ENCODE results near the gene GCSAML. TPM values are rescaled to one million over a fixed set of nuclear protein-coding genes. Genes with fewer than 3 reads are reported as not detected.
A peak's percentile ranks its signal among the peaks of the same experiment; 100 is the strongest.
"Not testable (repeated sequence)": the region's sequence is repeated elsewhere in the genome, so short reads cannot be mapped to it uniquely, and the experiment has no call there.

Gene GCSAML
- not detected for polyA plus RNA-seq

DNA sequence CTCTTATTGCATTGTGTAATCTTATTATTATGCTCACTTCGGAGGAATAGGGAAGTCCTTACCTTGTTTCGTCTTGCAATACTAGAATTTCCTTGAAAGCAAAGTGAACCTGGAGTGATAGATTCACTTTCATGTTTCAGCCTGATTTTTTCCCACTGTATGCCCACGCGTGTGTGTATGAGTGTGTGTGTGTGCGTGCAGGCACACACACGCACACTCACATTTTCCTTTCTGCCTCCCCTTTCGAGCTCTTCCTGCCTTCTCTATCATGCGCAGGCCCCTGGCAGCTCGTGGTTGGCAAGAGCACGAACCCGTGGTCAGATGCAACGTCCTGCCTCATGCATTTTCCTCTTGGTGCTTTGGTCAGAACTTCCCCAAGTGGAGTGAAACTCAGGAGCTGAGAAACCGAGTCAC is at the start of gene GCSAML:
Gene GCSAML, plus strand, starts transcription at position 366 of the 414 bp plus-strand sequence. CDS start 58 bp downstream, outside the sequence.
- peaks cover 19% of the 10 kb centered on the region for H3K27me3 Mint-ChIP-seq
- peaks cover 0 to 2% (median 0%) of the 10 kb centered on the region in 3 donors for H3K9me3 Mint-ChIP-seq
- H3K4me1 Mint-ChIP-seq = peaks cover 0 to 7% (median 6%) of the 10 kb centered on the region in 3 donors
- peak within 1 kb of the TSS in 3 of 4 donors; percentile 32 to 53 (median 34) for H3K4me3 Mint-ChIP-seq
- H3K27ac Mint-ChIP-seq = no peak within 1 kb of the TSS
- no peaks in the 10 kb centered on the region for H3K36me3 Mint-ChIP-seq

DNA sequence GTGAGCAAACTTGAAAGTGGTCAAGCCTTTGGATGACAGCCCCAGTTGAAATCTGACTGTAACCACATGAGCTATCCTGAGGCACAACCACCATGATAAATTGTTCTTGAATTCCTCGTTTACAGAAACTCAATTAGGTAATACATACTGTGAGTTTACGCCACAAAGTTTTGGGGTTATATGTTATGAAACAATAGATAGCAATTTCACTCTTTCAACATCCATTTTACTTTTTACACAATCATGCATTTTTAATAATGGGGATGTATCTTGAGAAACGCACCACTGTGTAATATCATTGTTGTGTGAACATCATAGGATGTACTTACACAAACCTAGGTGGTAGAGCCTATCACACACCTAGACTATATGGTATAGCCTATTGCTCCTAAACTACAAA is 48.1 kb upstream of the GCSAML start:
- no peaks in the 10 kb centered on the region for H3K4me1 Mint-ChIP-seq
- peaks cover 3% of the 10 kb centered on the region for H3K27me3 Mint-ChIP-seq
- no peaks in the 10 kb centered on the region for H3K36me3 Mint-ChIP-seq
- peaks cover 0 to under 1% (median 0%) of the 10 kb centered on the region in 3 donors for H3K9me3 Mint-ChIP-seq
- no peak overlapping the region for H3K27ac Mint-ChIP-seq
- no peak overlapping the region for H3K4me3 Mint-ChIP-seq

DNA sequence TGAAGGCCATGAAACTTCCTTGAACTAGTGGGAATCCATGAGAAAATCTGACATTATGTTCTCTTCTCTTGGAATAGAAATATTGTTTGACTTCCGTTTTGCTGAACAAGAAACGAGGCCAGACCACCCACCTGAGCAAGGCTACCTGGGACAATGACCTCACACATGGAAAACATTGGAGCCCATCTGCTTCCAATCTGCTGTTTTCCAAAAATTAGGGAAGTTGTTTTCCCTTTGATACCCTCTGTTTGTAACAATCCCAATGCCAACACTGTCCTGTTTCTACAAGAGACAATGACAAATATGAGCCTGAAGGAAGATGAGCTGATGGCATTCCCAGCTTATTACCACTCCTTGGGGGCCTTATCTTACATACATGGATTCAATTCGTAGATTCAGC is 42.1 kb upstream of the GCSAML start:
- Mint-ChIP-seq H3K4me1 (no peaks in the 10 kb centered on the region), H3K4me3 (no peak overlapping the region), H3K36me3 (no peaks in the 10 kb centered on the region), H3K27me3 (no peaks in the 10 kb centered on the region), H3K9me3 (peaks cover 0 to 2% (median 1%) of the 10 kb centered on the region in 3 donors), H3K27ac (no peak overlapping the region)

DNA sequence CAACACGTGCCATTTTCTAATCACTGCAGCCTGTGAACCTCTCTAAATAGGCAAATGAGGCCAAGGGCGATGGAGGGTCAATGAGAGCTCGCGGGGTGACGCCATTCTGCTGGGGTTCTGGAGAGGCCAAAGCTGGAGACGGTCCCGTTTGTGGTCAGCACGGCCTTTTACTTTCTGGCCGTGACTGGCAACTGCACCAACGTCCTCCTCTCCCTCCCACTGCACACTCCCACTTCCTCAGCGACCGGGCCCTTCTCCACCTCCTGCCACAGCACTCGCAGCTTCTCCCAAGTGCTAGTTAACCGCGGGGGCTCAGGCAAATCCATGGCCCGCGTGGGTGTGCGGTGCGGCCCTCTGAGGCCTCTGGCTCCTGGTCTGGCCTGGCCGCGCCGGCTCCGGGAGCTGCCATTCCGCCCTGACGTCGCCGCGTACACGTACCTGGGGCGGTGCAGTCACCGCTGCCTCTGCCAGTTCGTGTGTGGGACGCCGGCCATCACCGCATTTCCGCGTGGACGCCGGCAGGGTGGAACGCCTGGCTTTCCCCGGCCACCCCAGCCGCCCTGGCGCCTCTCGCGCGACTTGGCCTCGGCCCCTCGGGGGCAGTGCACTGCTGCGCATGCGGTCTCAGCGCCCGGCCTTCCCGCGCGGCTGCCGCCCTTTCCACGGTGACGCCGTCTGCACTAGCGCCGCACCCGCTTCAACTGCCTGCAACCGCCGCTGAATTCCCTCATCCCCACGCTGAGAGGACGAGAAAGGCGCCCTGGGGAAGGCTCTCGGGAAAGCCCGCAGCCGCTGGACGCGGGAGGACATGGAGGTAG is 30.9 kb upstream of the GCSAML start:
- Mint-ChIP-seq H3K36me3 (no peaks in the 10 kb centered on the region), H3K9me3 (peaks cover 0 to 2% (median 0%) of the 10 kb centered on the region in 3 donors), H3K4me1 (no peaks in the 10 kb centered on the region), H3K27me3 (peaks cover 8% of the 10 kb centered on the region), H3K27ac (no peak overlapping the region), H3K4me3 (no peak overlapping the region)

DNA sequence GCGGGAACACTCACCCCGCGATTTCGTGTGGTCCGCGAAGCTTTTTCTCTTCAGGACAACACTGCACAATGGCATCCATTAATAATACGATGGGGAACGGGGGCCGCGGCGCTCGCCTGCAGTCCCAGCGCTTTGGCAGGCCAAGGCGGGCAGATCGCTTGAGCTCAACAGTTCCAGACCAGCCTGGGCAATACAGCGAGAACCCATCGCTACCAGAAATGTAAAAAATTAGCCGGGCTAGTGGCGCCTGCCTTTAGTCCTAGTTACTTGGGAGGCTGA is 30.4 kb upstream of the GCSAML start:
- Mint-ChIP-seq H3K27ac (no peak overlapping the region), H3K4me1 (no peaks in the 10 kb centered on the region), H3K36me3 (no peaks in the 10 kb centered on the region), H3K4me3 (no peak overlapping the region), H3K27me3 (peaks cover 8% of the 10 kb centered on the region), H3K9me3 (peaks cover 0 to 2% (median 0%) of the 10 kb centered on the region in 3 donors)

DNA sequence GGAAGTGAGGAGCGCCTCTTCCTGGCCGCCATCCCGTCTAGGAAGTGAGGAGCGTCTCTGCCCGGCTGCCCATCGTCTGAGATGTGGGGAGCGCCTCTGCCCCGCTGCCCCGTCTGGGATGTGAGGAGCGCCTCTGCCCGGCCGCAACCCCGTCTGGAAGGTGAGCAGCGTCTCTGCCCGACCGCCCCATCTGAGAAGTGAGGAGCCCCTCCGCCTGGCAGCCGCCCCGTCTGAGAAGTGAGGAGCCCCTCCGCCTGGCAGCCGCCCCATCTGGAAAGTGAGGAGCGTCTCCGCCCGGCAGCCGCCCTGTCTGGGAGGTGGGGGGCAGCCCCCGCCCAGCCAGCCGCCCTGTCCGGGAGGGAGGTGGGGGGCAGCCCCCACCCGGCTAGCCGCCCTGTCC is 27.0 kb upstream of the GCSAML start:
- not testable (repeated sequence) for H3K4me1 Mint-ChIP-seq, H3K27ac Mint-ChIP-seq, H3K27me3 Mint-ChIP-seq, H3K36me3 Mint-ChIP-seq, H3K4me3 Mint-ChIP-seq, H3K9me3 Mint-ChIP-seq

DNA sequence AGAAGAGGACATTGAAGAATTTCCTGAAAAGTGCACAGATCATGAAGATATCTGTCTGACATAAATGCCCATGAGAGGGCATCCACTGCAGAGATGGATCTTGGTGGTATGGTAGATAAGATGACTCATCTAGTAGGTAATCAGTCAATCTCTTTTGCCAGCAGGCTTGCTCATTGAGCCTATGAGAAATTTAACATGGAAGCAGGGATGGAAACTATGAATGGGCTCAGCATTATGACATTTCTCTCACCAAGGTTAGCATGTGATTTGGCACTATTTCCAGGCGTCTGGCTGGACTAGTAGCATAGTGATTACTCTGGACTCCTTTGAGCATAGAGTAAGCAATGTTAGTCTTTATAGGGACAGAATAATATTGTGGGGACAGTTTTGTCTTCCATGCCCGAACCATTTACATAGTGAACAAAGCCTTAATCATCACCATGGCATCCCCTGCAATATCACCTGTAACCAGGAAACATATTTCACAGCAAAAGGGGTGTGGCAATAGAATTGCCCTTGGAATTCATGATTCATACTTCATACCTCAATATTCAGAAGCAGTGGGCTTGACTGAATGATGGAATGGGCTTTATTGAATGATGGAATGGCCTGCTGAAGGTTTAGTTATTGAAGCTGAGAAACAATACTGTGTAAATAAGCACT is 20.0 kb upstream of the GCSAML start:
- Mint-ChIP-seq H3K4me3 (no peak overlapping the region), H3K27ac (no peak overlapping the region), H3K36me3 (no peaks in the 10 kb centered on the region), H3K27me3 (peaks cover 8% of the 10 kb centered on the region), H3K9me3 (peaks cover 0 to 1% (median 0%) of the 10 kb centered on the region in 3 donors), H3K4me1 (no peaks in the 10 kb centered on the region)

DNA sequence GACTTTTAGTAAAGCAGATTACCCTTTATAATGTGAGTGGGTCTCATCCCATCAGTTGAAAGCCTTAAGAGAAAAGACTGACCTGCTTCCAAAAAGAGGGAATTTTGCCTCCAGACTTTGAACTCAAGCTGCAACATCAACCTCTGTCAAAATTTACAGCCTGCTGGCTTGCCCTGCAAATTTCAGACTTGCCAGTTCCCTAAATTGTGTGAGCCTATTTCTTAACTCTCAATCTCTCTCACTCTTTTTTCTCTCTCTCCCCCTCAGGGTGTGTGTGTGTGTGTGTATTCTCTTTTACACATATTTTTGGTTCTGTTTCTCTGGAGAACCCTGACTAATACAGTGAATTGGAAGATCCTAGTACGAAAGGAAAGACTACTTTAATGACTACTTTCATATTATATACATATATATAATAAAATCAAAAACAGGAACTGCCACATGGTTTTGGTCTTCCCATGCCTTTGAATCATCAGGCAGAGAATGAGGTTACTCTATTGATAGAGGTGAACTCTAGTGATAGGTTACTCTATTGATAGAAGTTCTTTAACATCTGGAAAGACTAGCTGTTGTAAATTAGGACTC is 19.1 kb upstream of the GCSAML start:
- Mint-ChIP-seq H3K27ac (no peak overlapping the region), H3K4me3 (no peak overlapping the region), H3K36me3 (no peaks in the 10 kb centered on the region), H3K9me3 (peaks cover 0 to 1% (median 0%) of the 10 kb centered on the region in 3 donors), H3K27me3 (peaks cover 6% of the 10 kb centered on the region), H3K4me1 (no peaks in the 10 kb centered on the region)

DNA sequence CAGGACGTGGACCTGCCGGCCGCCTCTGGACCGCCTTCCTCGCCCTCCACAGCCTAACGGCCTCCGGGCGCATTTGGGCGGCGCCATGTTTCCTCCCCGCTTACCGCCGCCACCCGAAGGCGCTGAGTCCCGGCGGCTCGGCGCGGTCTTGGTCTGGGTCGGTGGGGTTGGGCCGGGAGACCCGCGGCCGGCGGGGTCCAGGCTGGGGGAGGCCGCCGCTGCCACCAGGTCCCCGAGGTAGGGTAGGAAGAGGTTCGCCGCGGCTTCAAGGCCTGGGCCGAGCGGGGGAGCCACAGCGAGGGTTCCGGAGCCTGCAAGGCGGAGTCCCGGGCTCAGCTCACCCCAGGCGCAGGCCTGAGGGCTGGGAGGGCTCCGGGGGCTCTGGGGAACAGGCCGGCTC is 18.1 kb upstream of the GCSAML start:
- H3K36me3 Mint-ChIP-seq = no peaks in the 10 kb centered on the region
- H3K4me3 Mint-ChIP-seq = no peak overlapping the region
- peaks cover 6% of the 10 kb centered on the region for H3K27me3 Mint-ChIP-seq
- H3K9me3 Mint-ChIP-seq = peaks cover 0 to 1% (median 0%) of the 10 kb centered on the region in 3 donors
- no peaks in the 10 kb centered on the region for H3K4me1 Mint-ChIP-seq
- no peak overlapping the region for H3K27ac Mint-ChIP-seq

DNA sequence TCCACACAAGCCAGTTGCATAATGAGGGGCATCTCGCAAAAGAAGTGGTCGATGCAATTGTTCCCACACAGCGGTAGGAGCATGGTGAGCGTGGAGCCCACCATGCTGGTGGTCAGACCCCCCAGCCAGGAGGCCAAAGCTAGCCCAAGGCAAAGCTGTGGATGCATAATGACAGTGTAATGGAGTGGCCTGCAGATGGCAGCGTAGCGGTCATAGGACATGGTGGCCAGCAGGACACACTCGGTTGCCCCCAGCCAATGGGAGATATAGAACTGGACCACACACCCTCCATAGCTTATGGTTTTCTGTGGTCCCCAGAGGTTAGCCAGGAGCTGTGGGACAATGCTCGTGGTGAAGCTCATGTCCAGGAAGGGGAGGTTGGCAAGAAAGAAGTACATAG is 17.0 kb upstream of the GCSAML start:
- Mint-ChIP-seq H3K4me1 (no peaks in the 10 kb centered on the region), H3K4me3 (no peak overlapping the region), H3K27ac (no peak overlapping the region), H3K36me3 (no peaks in the 10 kb centered on the region), H3K27me3 (peaks cover 4% of the 10 kb centered on the region), H3K9me3 (peaks cover 0 to 1% (median 0%) of the 10 kb centered on the region in 3 donors)

DNA sequence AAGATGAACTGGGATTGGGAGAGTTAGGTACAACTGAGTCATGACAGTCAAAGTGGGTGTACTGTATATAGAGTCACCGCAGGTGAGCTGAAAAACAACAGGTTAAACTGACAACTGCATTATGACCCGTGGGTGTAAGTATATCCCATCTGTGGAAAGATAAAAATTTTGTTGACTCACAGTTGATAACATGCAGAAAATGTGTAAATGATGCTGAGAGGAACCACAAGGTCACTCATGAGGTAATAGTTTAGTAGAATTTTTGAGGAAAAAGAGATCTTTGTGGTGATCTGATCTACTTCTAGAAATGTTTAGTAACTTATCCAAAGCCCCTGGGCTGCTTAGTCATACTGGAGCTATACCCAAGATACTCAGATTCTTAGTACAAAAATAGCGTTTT is 13.5 kb upstream of the GCSAML start:
- Mint-ChIP-seq H3K4me3 (no peak overlapping the region), H3K9me3 (peaks cover 0 to 5% (median under 1%) of the 10 kb centered on the region in 3 donors), H3K27ac (no peak overlapping the region), H3K36me3 (no peaks in the 10 kb centered on the region), H3K27me3 (peaks cover 9% of the 10 kb centered on the region), H3K4me1 (peaks cover 0 to 2% (median 0%) of the 10 kb centered on the region in 3 donors)

DNA sequence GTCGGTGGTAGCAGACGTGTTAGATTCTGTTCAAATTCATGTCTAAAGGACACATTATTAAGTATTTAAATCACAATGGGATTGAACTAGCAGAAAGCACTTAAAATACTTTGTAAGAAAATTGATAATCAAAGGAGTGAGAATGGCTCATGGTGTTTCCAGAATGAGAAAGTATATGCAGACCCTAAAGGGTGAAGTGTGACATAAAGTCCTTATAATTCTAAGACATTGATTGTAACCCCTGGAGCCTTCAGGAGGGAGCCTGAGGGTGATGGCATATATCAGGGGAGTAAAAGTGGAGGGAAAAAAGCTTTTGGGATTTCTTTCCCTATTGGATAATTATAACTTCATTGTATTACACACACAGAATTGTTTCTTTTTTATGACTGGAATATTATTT is 12.6 kb upstream of the GCSAML start, which contains the start of gene OR2C3:
Gene OR2C3, minus strand, starts transcription at position 101 of the 400 bp plus-strand sequence. CDS start 3,929 bp downstream, outside the sequence.
- peaks cover 9% of the 10 kb centered on the region for H3K27me3 Mint-ChIP-seq
- peaks cover 0 to 3% (median 0%) of the 10 kb centered on the region in 3 donors for H3K4me1 Mint-ChIP-seq
- no peaks in the 10 kb centered on the region for H3K36me3 Mint-ChIP-seq
- H3K4me3 Mint-ChIP-seq = no peak within 1 kb of the TSS
- no peak within 1 kb of the TSS for H3K27ac Mint-ChIP-seq
- peaks cover 0 to 5% (median 2%) of the 10 kb centered on the region in 3 donors for H3K9me3 Mint-ChIP-seq

DNA sequence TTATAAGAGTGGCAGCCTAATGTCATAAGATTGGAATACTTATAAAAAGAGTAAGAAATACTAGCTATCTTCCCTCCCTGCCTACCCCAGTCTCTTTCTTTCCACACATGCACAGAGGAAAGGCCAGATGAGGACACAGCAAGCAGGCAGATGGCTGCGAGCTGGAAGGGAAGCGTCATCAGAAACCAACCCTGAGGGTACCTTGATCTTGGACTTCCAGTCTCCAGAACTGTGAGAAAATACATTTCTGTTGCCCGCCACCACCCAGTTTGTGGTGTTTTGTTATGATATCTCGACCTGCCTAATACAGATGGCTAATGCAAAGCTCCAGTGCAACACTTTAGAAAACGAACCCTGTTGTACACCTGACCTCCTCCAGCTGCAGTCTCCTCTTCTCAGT is 10.4 kb upstream of the GCSAML start:
- Mint-ChIP-seq H3K27ac (no peak overlapping the region), H3K27me3 (peaks cover 9% of the 10 kb centered on the region), H3K4me3 (no peak overlapping the region), H3K4me1 (peaks cover 0 to 3% (median 0%) of the 10 kb centered on the region in 3 donors), H3K36me3 (no peaks in the 10 kb centered on the region), H3K9me3 (peaks cover 0 to 5% (median 2%) of the 10 kb centered on the region in 3 donors)

DNA sequence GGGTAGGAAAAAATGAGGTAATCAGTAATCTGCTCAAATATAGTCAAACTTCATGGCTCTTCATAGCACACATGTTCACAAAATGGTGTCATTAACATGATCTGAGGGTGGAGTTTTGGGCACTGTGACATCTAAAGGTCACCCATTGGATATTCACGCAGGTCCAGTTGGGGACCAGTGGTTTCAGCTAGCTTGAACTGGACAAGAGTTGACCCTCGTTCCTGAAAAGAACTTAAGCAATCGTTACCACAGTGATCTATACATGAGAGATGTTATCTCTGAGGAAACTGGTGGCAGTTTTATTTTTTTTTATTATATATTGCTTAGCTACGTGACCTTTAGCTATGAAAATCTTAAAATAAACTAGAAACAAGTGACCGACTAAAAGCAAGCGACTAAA is 9.7 kb upstream of the GCSAML start:
- Mint-ChIP-seq H3K27ac (no peak overlapping the region), H3K9me3 (peaks cover 0 to 5% (median 2%) of the 10 kb centered on the region in 3 donors), H3K36me3 (no peaks in the 10 kb centered on the region), H3K4me3 (no peak overlapping the region), H3K4me1 (peaks cover 0 to 3% (median 0%) of the 10 kb centered on the region in 3 donors), H3K27me3 (peaks cover 9% of the 10 kb centered on the region)

DNA sequence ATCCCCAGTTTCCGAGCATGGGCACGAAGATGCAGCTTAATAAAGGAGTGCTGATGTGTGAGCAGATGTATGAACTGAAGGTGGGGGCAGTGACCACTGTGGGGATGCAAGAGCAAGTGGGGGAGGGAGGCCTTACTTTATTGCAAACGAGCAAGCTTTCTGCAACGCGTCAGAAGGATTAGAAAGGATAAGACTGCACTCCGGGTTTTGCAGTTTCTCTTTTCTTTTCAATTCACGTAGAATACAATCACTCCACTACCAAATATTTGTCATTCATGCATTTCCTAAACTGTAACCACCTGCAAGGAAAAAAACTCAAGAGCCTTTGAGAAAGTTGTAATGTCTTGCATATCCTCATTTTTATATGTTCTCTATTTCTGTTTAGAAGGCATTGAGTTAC is 8.4 kb upstream of the GCSAML start:
- peak overlapping the region in 1 of 4 donors; percentile 48 for H3K4me3 Mint-ChIP-seq
- no peak overlapping the region for H3K27ac Mint-ChIP-seq
- H3K4me1 Mint-ChIP-seq = peaks cover 0 to 3% (median 0%) of the 10 kb centered on the region in 3 donors
- peaks cover 0 to 5% (median 2%) of the 10 kb centered on the region in 3 donors for H3K9me3 Mint-ChIP-seq
- no peaks in the 10 kb centered on the region for H3K36me3 Mint-ChIP-seq
- peaks cover 8% of the 10 kb centered on the region for H3K27me3 Mint-ChIP-seq

All from IgD-negative memory B cell (primary cell).